OCI-LY7 (cell line): ENCODE measurements around the gene RPL27A. TPM values are rescaled to one million over a fixed set of nuclear protein-coding genes. Genes with fewer than 3 reads are reported as not detected.

Source experiments
- BruUV-seq: library from RNA; stranded (reverse); fragments of 400-500 nt; replicated peaks from 2 replicates; lab custom pipeline; 2021; lab: Mats Ljungman, UMichigan
- CTCF ChIA-PET: fragments of 300-600 bp; sonication (Branson Sonifier 250); formaldehyde crosslinking; loops from one replicate; lab custom pipeline; 2022; ENCODE audit warnings: antibody characterized with exemption; ENCODE audit not compliant: unreplicated experiment; lab: Charles Lee
- POLR2A ChIA-PET: fragments of 300-600 bp; sonication (Branson Sonifier 250); formaldehyde crosslinking; loops from one replicate; lab custom pipeline; 2022; ENCODE audit warnings: antibody characterized with exemption; lab: Charles Lee
- DNase-seq: peaks from one replicate; pipeline ENCODE4 v3.0.0-alpha.2; 2015; ENCODE audit warnings: low spot score
- H2AFZ ChIP-seq: fragments of 200-600 bp; sonication (generic), shearing (Covaris generic); 2 replicates; pipeline ENCODE4 v1.6.1; 2014; ENCODE audit warnings: mild to moderate bottlenecking, antibody characterized with exemption, low read length, moderate library complexity
- H3K27ac ChIP-seq: fragments of 200-600 bp; sonication (generic); 2 replicates; pipeline ENCODE4 v1.5.1; 2014; ENCODE audit warnings: mixed run types, low read depth, mild to moderate bottlenecking, moderate library complexity, low read length, inconsistent platforms; ENCODE audit not compliant: poor library complexity, severe bottlenecking
- H3K36me3 ChIP-seq: fragments of 200-600 bp; sonication (generic); 2 replicates; pipeline ENCODE4 v1.6.1; 2014; ENCODE audit warnings: mild to moderate bottlenecking, antibody characterized with exemption, low read length, moderate library complexity, mixed read lengths; ENCODE audit not compliant: insufficient read depth
- H3K4me1 ChIP-seq: fragments of 200-600 bp; sonication (generic); 2 replicates; pipeline ENCODE4 v1.5.1; 2014; ENCODE audit warnings: mild to moderate bottlenecking, low read length; ENCODE audit not compliant: insufficient read depth, poor library complexity, severe bottlenecking
- H3K4me2 ChIP-seq: fragments of 200-600 bp; sonication (generic); 2 replicates; pipeline ENCODE4 v1.6.1; 2014; ENCODE audit warnings: mild to moderate bottlenecking, low read length
- H3K4me3 ChIP-seq: fragments of 200-600 bp; sonication (generic); 2 replicates; pipeline ENCODE4 v1.5.1; 2014; ENCODE audit warnings: mild to moderate bottlenecking, low read depth, low read length; ENCODE audit not compliant: poor library complexity, severe bottlenecking
- H3K79me2 ChIP-seq: fragments of 200-600 bp; sonication (generic); 2 replicates; pipeline ENCODE4 v1.6.1; 2016; ENCODE audit warnings: low read depth, mild to moderate bottlenecking, low read length, moderate library complexity, mixed read lengths; ENCODE audit not compliant: insufficient read depth
- H3K9me2 ChIP-seq: fragments of 200-600 bp; sonication (generic); 2 replicates; pipeline ENCODE4 v1.6.1; 2016; ENCODE audit warnings: mild to moderate bottlenecking, low read length, mixed read lengths; ENCODE audit not compliant: insufficient read depth
- H3K9me3 ChIP-seq: fragments of 200-600 bp; sonication (generic); 2 replicates; pipeline ENCODE4 v1.6.1; 2014; ENCODE audit warnings: mild to moderate bottlenecking, mixed run types, low read length, mixed read lengths
- H4K20me1 ChIP-seq: fragments of 200-600 bp; sonication (generic); 2 replicates; pipeline ENCODE4 v1.6.1; 2014; ENCODE audit warnings: mild to moderate bottlenecking, antibody characterized with exemption, low read length, moderate library complexity, mixed read lengths; ENCODE audit not compliant: insufficient read depth
- EZH2phosphoT487 ChIP-seq: fragments of 200-600 bp; sonication (generic); IDR thresholded peaks from 2 replicates; pipeline ENCODE4 v1.6.1; 2018; ENCODE audit warnings: low read depth, borderline replicate concordance, mild to moderate bottlenecking, mixed run types, antibody characterized with exemption, low read length, moderate library complexity, mixed read lengths
- intact Hi-C: fragments of 100-400 bp; cut with micrococcal nuclease; formaldehyde crosslinking; loops from one replicate; pipeline ENCODE4 v1.10.0; 2022; ENCODE audit not compliant: unreplicated experiment
- total RNA-seq, 2 experiments: library from RNA; depleted of rRNA in 1 of 2; stranded (reverse); fragments of >200 nt in 1 of 2; shearing (Covaris generic) in 1 of 2; gene quantifications; 2 replicates each; pipeline ENCODE4 v1.2.3, GENCODE V29; 2014 to 2022
- TF ChIP-seq, protein P1 (sequence below): fragments of 200-600 bp; sonication (generic); conservative IDR thresholded peaks from 2 replicates; pipeline ENCODE4 v1.5.1; 2014; ENCODE audit warnings: mild to moderate bottlenecking, antibody characterized with exemption, low read length, moderate library complexity, mixed read lengths

Gene RPL27A
- total RNA-seq, 2 experiments from 2014 or later: 1,593 to 2,753 TPM

GRCh38 chr11:8694137-8694536 is 11.5 kb downstream of the RPL27A start:
- Histone ChIP-seq H3K9me3 (no peaks in the 10 kb centered on the region), H3K27ac (no peak overlapping the region), H3K4me1 (peaks cover 14% of the 10 kb centered on the region), H3K79me2 (peaks cover 26% of the 10 kb centered on the region; the same call in 1 of the 2 replicates), H2AFZ (no peak overlapping the region), H3K4me2 (no peak overlapping the region), H3K36me3 (peaks cover 83% of the 10 kb centered on the region), H3K4me3 (no peak overlapping the region), H4K20me1 (0 out of 2 replicates have a peak, but pooled peaks cover 3% of the 10 kb centered on the region), H3K9me2 (no peaks in the 10 kb centered on the region)
- intact Hi-C loops: no loop called here
- no peak for DNase-seq
- BruUV-seq: no TSS peak
- POLR2A ChIA-PET: interaction anchor here (0.7 kb wide), 1 partner anchor 510 kb away, joined by 3 read pairs; no protein-coding TSS in a partner anchor
- CTCF ChIA-PET: no interaction called here
- no peak for TF ChIP-seq EZH2phosphoT487
- TF ChIP-seq, protein P1, sequence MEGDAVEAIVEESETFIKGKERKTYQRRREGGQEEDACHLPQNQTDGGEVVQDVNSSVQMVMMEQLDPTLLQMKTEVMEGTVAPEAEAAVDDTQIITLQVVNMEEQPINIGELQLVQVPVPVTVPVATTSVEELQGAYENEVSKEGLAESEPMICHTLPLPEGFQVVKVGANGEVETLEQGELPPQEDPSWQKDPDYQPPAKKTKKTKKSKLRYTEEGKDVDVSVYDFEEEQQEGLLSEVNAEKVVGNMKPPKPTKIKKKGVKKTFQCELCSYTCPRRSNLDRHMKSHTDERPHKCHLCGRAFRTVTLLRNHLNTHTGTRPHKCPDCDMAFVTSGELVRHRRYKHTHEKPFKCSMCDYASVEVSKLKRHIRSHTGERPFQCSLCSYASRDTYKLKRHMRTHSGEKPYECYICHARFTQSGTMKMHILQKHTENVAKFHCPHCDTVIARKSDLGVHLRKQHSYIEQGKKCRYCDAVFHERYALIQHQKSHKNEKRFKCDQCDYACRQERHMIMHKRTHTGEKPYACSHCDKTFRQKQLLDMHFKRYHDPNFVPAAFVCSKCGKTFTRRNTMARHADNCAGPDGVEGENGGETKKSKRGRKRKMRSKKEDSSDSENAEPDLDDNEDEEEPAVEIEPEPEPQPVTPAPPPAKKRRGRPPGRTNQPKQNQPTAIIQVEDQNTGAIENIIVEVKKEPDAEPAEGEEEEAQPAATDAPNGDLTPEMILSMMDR: no peak

DNA sequence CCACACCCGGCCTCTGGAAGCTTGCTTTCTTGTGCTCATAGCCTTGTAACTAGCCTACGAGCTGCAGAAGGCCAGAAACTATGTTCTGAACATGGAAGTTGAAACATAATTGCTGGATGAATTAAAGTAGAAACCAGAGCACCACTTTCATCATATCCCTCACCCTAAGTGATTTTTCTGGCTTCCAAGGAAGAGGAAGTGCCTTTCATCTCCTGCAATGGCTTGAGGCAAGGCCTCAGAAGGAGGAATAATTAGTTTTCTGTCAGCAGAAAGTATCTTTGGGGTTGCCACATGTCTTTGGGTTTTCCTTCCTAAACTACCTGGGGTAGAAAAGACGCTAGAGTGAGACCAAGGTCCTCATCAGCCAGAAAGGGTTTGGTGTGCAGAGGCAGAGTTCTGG is 14.5 kb downstream of the RPL27A start:
- H3K9me2 ChIP-seq: no peaks in the 10 kb centered on the region
- no peaks in the 10 kb centered on the region for H3K9me3 ChIP-seq
- no peak overlapping the region for H3K27ac ChIP-seq
- POLR2A ChIA-PET: no interaction called here
- no peak for DNase-seq
- H2AFZ ChIP-seq: no peak overlapping the region
- H3K4me2 ChIP-seq: no peak overlapping the region
- TF ChIP-seq, protein P1: no peak
- no peak for TF ChIP-seq EZH2phosphoT487
- no peaks in the 10 kb centered on the region for H3K79me2 ChIP-seq
- peaks cover 54% of the 10 kb centered on the region for H3K36me3 ChIP-seq
- no peak overlapping the region for H3K4me3 ChIP-seq
- intact Hi-C loops: no loop called here
- CTCF ChIA-PET: no interaction called here
- 0 out of 2 replicates have a peak, but pooled peaks cover 3% of the 10 kb centered on the region for H4K20me1 ChIP-seq
- no TSS peak for BruUV-seq
- H3K4me1 ChIP-seq: peaks cover 10% of the 10 kb centered on the region

DNA sequence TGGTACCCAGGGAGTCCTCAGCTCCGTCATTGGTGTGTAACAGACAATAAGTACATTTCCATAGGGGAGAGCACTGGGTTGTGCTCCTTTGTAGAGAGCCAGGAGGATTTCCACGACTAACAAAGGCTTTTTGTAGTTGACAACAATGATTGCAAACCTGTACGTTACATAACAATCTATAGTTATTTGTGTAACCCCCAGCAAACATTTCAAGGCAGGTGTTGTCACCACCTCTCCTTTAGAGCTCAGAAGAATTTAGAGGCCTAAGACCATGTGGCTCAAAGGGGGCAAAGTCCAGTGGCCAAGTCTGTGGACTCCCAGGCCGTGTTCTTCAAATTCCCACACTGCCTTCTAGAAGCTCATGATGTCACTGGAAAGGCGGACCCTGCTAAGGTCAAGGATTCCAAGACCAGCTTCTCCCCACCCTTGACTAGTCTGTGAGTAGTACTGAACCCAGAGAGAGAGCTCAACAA is 15.8 kb downstream of the RPL27A start:
- peaks cover 40% of the 10 kb centered on the region for H3K36me3 ChIP-seq
- TF ChIP-seq, protein P1: no peak
- no peak for TF ChIP-seq EZH2phosphoT487
- no peak overlapping the region for H3K4me3 ChIP-seq
- H3K9me3 ChIP-seq: no peaks in the 10 kb centered on the region
- 0 out of 2 replicates have a peak, but pooled peaks cover 3% of the 10 kb centered on the region for H4K20me1 ChIP-seq
- H2AFZ ChIP-seq: no peak overlapping the region
- H3K27ac ChIP-seq: no peak overlapping the region
- H3K4me2 ChIP-seq: no peak overlapping the region
- H3K4me1 ChIP-seq: peaks cover 10% of the 10 kb centered on the region
- no TSS peak for BruUV-seq
- POLR2A ChIA-PET: interaction anchor here (0.5 kb wide), 1 partner anchor 1463 kb away, joined by 3 read pairs; no protein-coding TSS in a partner anchor
- no peaks in the 10 kb centered on the region for H3K79me2 ChIP-seq
- no peak for DNase-seq
- intact Hi-C loops: no loop called here
- CTCF ChIA-PET: no interaction called here
- H3K9me2 ChIP-seq: no peaks in the 10 kb centered on the region
